IMR-90 (cell line): Measurements from ENCODE around the gene CHMP4A. TPM values are rescaled to one million over a fixed set of nuclear protein-coding genes. Genes with fewer than 3 reads are reported as not detected.
A peak's percentile ranks its signal among the peaks of the same experiment; 100 is the strongest.

Experiments
- ATAC-seq: fragments of 200-7000 bp; cut with Tn5 transposase; 2 replicates; pipeline ENCODE4 v1.9.1; 2020; ENCODE audit warnings: low read depth, mild to moderate bottlenecking, moderate library complexity
- BruUV-seq: library from RNA; stranded (reverse); fragments of 400-500 nt; replicated peaks from 2 replicates; lab custom pipeline; 2021; lab: Mats Ljungman, UMichigan
- CTCF ChIA-PET: fragments of 300-600 bp; formaldehyde crosslinking; extraction: SDS; loops from one replicate; lab custom pipeline; 2021; ENCODE audit warnings: antibody characterized with exemption; lab: Yijun Ruan, JAX
- POLR2A ChIA-PET: fragments of 300-600 bp; sonication (Branson Sonifier 250); formaldehyde crosslinking; loops from one replicate; lab custom pipeline; 2022; ENCODE audit warnings: antibody characterized with exemption; ENCODE audit not compliant: unreplicated experiment; lab: Charles Lee
- DNase-seq: peaks from one replicate; pipeline ENCODE4 v3.0.0; 2013
- H2AFZ ChIP-seq: replicated peaks from 2 replicates; pipeline ENCODE3; 2013; ENCODE audit warnings: low read length, mild to moderate bottlenecking; ENCODE audit not compliant: poor library complexity
- H2AK5ac ChIP-seq: 2 replicates; pipeline ENCODE4 v1.6.1; 2013; ENCODE audit warnings: low read depth, low read length, inconsistent platforms
- H2AK9ac ChIP-seq: replicated peaks from 2 replicates; pipeline ENCODE3; 2013; ENCODE audit warnings: mild to moderate bottlenecking, low read depth, low read length, moderate library complexity; ENCODE audit not compliant: poor library complexity
- H2BK120ac ChIP-seq: 2 replicates; pipeline ENCODE4 v1.6.1; 2013; ENCODE audit warnings: low read depth, low read length, inconsistent platforms
- H2BK15ac ChIP-seq: 3 replicates; pipeline ENCODE4 v1.6.1; 2013; ENCODE audit warnings: low read depth, low read length, inconsistent platforms
- H2BK20ac ChIP-seq: 2 replicates; pipeline ENCODE4 v1.6.1; 2013; ENCODE audit warnings: low read depth, mild to moderate bottlenecking, inconsistent platforms, low read length, moderate library complexity
- H2BK5ac ChIP-seq: 2 replicates; pipeline ENCODE4 v1.6.1; 2013; ENCODE audit warnings: mild to moderate bottlenecking, low read depth, low read length, inconsistent platforms; ENCODE audit not compliant: poor library complexity, severe bottlenecking
- H3K14ac ChIP-seq: replicated peaks from 2 replicates; pipeline ENCODE4 v1.6.1; 2013; ENCODE audit warnings: low read depth, low read length, inconsistent platforms
- H3K18ac ChIP-seq: 2 replicates; pipeline ENCODE4 v1.6.1; 2013; ENCODE audit warnings: low read depth, low read length, control low read depth
- H3K23ac ChIP-seq: 2 replicates; pipeline ENCODE4 v1.6.1; 2013; ENCODE audit warnings: low read depth, low read length, inconsistent platforms
- H3K27ac ChIP-seq: 2 replicates; pipeline ENCODE4 v1.5.1; 2013; ENCODE audit warnings: mild to moderate bottlenecking, control low read depth, low read length; ENCODE audit not compliant: insufficient read depth
- H3K27me3 ChIP-seq: 2 replicates; pipeline ENCODE4 v1.6.1; 2013; ENCODE audit warnings: low read length; ENCODE audit not compliant: control insufficient read depth, insufficient read depth
- H3K36me3 ChIP-seq: 2 replicates; pipeline ENCODE4 v1.6.1; 2013; ENCODE audit warnings: low read length, mixed read lengths; ENCODE audit not compliant: control insufficient read depth, insufficient read depth
- H3K4ac ChIP-seq: 2 replicates; pipeline ENCODE4 v1.6.1; 2013; ENCODE audit warnings: low read depth, low read length, inconsistent platforms
- H3K4me1 ChIP-seq: 2 replicates; pipeline ENCODE4 v1.6.1; 2013; ENCODE audit warnings: low read length, mixed read lengths; ENCODE audit not compliant: control insufficient read depth, insufficient read depth
- H3K4me2 ChIP-seq: 2 replicates; pipeline ENCODE4 v1.6.1; 2013; ENCODE audit warnings: low read depth, mild to moderate bottlenecking, control low read depth, low read length, moderate library complexity
- H3K4me3 ChIP-seq: 2 replicates; pipeline ENCODE4 v1.5.1; 2013; ENCODE audit warnings: low read depth, mild to moderate bottlenecking, control low read depth, low read length, moderate library complexity; ENCODE audit not compliant: insufficient read depth
- H3K56ac ChIP-seq: 2 replicates; pipeline ENCODE4 v1.6.1; 2013; ENCODE audit warnings: low read length, inconsistent platforms; ENCODE audit not compliant: insufficient read depth; ENCODE audit errors: extremely low read depth
- H3K79me1 ChIP-seq, 2 experiments: 2 replicates each; pipeline ENCODE4 v1.6.1; 2013; ENCODE audit warnings: low read length in 2 of 2, inconsistent platforms in 1 of 2, low read depth in 1 of 2
- H3K9ac ChIP-seq: 2 replicates; pipeline ENCODE4 v1.6.1; 2013; ENCODE audit warnings: low read depth, low read length, control low read depth
- H3K9me1 ChIP-seq: 2 replicates; pipeline ENCODE4 v1.6.1; 2013; ENCODE audit warnings: low read length, inconsistent platforms; ENCODE audit not compliant: insufficient read depth
- H3K9me3 ChIP-seq: 2 replicates; pipeline ENCODE4 v1.6.1; 2013; ENCODE audit warnings: low read length; ENCODE audit not compliant: control insufficient read depth, insufficient read depth
- H4K20me1 ChIP-seq: 2 replicates; pipeline ENCODE4 v1.6.1; 2013; ENCODE audit warnings: low read length, inconsistent platforms; ENCODE audit not compliant: insufficient read depth
- H4K5ac ChIP-seq: 2 replicates; pipeline ENCODE4 v1.6.1; 2013; ENCODE audit warnings: mild to moderate bottlenecking, low read depth, low read length, control low read depth
- H4K8ac ChIP-seq, 2 experiments: 2 replicates each; pipeline ENCODE4 v1.6.1; 2013; ENCODE audit warnings: low read depth in 2 of 2, low read length in 2 of 2, control low read depth in 1 of 2, inconsistent platforms in 1 of 2
- H4K91ac ChIP-seq: 2 replicates; pipeline ENCODE4 v1.6.1; 2013; ENCODE audit warnings: low read depth, low read length, inconsistent platforms; ENCODE audit not compliant: insufficient read depth
- BHLHE40 ChIP-seq: fragments of 150-350 bp; IDR thresholded peaks from 2 replicates; pipeline ENCODE4 v1.6.1; 2016; ENCODE audit warnings: mild to moderate bottlenecking, low read depth, low read length
- CEBPB ChIP-seq: IDR thresholded peaks from 2 replicates; pipeline ENCODE4 v1.6.1; 2012; ENCODE audit warnings: low read depth, low read length, improper control_type of control experiment
- CHD1 ChIP-seq: IDR thresholded peaks from 2 replicates; pipeline ENCODE4 v1.6.1; 2012; ENCODE audit warnings: low read depth, low read length, improper control_type of control experiment
- FOS ChIP-seq: fragments of 150-350 bp; IDR thresholded peaks from 2 replicates; pipeline ENCODE4 v1.6.1; 2016; ENCODE audit warnings: low read depth, low read length
- NFE2L2 ChIP-seq: fragments of 150-350 bp; IDR thresholded peaks from 2 replicates; pipeline ENCODE4 v1.6.1; 2016; ENCODE audit warnings: low read depth, mild to moderate bottlenecking, low read length
- POLR2A ChIP-seq: IDR thresholded peaks from 2 replicates; pipeline ENCODE4 v1.6.1; 2012; ENCODE audit warnings: mild to moderate bottlenecking, low read depth, low read length
- RCOR1 ChIP-seq: IDR thresholded peaks from 2 replicates; pipeline ENCODE4 v1.6.1; 2012; ENCODE audit warnings: mild to moderate bottlenecking, low read length, improper control_type of control experiment; ENCODE audit not compliant: insufficient replicate concordance
- RFX5 ChIP-seq: IDR thresholded peaks from 2 replicates; pipeline ENCODE4 v1.8.0; 2012; ENCODE audit warnings: low read depth, mild to moderate bottlenecking, low read length, moderate library complexity
- SMC3 ChIP-seq: fragments of 150-350 bp; IDR thresholded peaks from 2 replicates; pipeline ENCODE4 v1.6.1; 2016; ENCODE audit warnings: low read depth, mild to moderate bottlenecking, antibody characterized with exemption, low read length, moderate library complexity
- WGBS, 2 experiments: methylation state at CpG; one replicate each; pipeline versions ENCODE4 v1.1.5 to v1.1.7; 2013; ENCODE audit warnings: missing lambda C conversion rate in 2 of 2; ENCODE audit not compliant: insufficient read length in 1 of 2; ENCODE audit errors: extremely low coverage in 2 of 2; 5-methylcytosine and 5-hydroxymethylcytosine counted together
- dilution Hi-C: fragments of 300-500 bp; cut with HindIII; formaldehyde crosslinking; loops from one replicate; pipeline ENCODE4 v1.14.3; 2018; ENCODE audit warnings: low sequenced_read_pairs; ENCODE audit not compliant: unreplicated experiment
- in situ Hi-C: fragments of 300-500 bp; cut with MboI; formaldehyde crosslinking; loops from 3 replicates; pipeline ENCODE4 v1.14.3; 2019; ENCODE audit warnings: low sequenced_read_pairs, inconsistent platforms, mixed read lengths
- intact Hi-C: fragments of 100-400 bp; cut with micrococcal nuclease; formaldehyde crosslinking; loops from 2 replicates; pipeline ENCODE4 v1.10.0; 2022
- polyA plus RNA-seq, 3 experiments: library from polyadenylated mRNA; depleted of rRNA; stranded (reverse); fragments of >200 nt; gene quantifications; 2 replicates each; pipeline ENCODE4 v1.2.3, GENCODE V29; 2012; ENCODE audit warnings: low replicate concordance in 1 of 3
- total RNA-seq: library from RNA; depleted of rRNA; stranded (reverse); fragments of >200 nt; gene quantifications from 2 replicates; pipeline ENCODE4 v1.2.3, GENCODE V29; 2012
- TF ChIP-seq, protein P1 (sequence below): conservative IDR thresholded peaks from 2 replicates; pipeline ENCODE4 v1.5.1; 2012; ENCODE audit warnings: mild to moderate bottlenecking, low read depth, low read length, improper control_type of control experiment
- TF ChIP-seq, protein P2 (sequence below): fragments of 150-350 bp; IDR thresholded peaks from 2 replicates; pipeline ENCODE4 v1.6.1; 2017; ENCODE audit warnings: mild to moderate bottlenecking, antibody characterized with exemption, low read length, low read depth
- TF ChIP-seq, protein P3 (sequence below): fragments of 150-350 bp; IDR thresholded peaks from 2 replicates; pipeline ENCODE4 v1.6.1; 2016; ENCODE audit warnings: low read depth, mild to moderate bottlenecking, low read length, moderate library complexity, borderline replicate concordance

The CHMP4A gene
- total and polyA plus RNA-seq, 2 of the 4 experiments (the other 2 are of a cell fraction) = 22.0 to 63.8 TPM

DNA sequence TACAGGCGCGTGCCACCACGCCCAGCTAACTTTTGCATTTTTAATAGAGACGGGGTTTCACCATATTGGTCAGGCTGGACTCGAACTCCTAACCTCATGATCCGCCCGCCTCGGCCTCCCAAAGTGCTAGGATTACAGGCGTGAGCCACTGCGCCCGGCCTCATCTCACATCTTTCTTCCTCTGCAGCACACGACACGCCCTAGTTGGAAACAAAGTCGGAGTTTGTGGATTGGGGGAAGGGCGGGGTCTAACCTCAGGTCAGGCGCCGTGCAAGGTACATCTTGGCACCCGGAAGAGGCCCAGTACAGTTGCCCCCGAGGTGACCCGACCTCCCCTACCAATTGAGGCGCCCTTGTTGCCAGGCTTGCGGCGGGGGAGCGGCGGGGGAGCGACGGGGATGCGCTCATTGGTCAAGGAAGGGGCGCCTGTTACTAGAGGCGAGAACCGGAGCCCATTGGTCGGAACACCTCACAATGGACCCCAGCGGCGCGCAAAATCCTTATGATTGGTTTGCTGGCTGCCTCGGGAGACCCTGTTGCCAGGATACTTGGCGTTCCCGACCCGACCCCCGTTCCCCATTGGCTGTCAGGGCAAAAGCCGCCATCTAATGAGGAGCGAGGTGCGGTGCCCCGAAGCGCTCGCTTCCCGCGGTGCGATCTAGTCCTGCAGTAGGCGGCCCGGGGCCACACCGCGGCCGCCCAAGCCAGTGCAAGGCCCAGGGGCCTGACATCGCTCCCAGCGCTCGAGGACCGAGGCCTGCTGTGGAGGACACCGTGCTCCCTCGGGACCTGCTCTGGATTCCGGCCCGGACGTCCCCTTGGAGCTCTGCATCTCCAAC, 41.6 kb downstream of the CHMP4A start, which contains the start of gene REC8:
Gene REC8, plus strand, starts transcription at position 659 of the 839 bp plus-strand sequence. CDS start 473 bp downstream, outside the sequence.
- TF ChIP-seq CEBPB (no peak), POLR2A (no peak), SMC3 (no peak), CHD1 (no peak), FOS (no peak), RCOR1 (no peak), RFX5 (no peak), BHLHE40 (no peak), NFE2L2 (no peak)
- TF ChIP-seq, protein P1, sequence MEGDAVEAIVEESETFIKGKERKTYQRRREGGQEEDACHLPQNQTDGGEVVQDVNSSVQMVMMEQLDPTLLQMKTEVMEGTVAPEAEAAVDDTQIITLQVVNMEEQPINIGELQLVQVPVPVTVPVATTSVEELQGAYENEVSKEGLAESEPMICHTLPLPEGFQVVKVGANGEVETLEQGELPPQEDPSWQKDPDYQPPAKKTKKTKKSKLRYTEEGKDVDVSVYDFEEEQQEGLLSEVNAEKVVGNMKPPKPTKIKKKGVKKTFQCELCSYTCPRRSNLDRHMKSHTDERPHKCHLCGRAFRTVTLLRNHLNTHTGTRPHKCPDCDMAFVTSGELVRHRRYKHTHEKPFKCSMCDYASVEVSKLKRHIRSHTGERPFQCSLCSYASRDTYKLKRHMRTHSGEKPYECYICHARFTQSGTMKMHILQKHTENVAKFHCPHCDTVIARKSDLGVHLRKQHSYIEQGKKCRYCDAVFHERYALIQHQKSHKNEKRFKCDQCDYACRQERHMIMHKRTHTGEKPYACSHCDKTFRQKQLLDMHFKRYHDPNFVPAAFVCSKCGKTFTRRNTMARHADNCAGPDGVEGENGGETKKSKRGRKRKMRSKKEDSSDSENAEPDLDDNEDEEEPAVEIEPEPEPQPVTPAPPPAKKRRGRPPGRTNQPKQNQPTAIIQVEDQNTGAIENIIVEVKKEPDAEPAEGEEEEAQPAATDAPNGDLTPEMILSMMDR = no peak
- TF ChIP-seq, protein P2, sequence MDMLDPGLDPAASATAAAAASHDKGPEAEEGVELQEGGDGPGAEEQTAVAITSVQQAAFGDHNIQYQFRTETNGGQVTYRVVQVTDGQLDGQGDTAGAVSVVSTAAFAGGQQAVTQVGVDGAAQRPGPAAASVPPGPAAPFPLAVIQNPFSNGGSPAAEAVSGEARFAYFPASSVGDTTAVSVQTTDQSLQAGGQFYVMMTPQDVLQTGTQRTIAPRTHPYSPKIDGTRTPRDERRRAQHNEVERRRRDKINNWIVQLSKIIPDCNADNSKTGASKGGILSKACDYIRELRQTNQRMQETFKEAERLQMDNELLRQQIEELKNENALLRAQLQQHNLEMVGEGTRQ = no peak
- TF ChIP-seq, protein P3, sequence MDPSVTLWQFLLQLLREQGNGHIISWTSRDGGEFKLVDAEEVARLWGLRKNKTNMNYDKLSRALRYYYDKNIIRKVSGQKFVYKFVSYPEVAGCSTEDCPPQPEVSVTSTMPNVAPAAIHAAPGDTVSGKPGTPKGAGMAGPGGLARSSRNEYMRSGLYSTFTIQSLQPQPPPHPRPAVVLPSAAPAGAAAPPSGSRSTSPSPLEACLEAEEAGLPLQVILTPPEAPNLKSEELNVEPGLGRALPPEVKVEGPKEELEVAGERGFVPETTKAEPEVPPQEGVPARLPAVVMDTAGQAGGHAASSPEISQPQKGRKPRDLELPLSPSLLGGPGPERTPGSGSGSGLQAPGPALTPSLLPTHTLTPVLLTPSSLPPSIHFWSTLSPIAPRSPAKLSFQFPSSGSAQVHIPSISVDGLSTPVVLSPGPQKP = no peak
- no peak for ATAC-seq
- in situ Hi-C loops = no loop called here
- no peak within 1 kb of the TSS for H3K23ac ChIP-seq
- H3K9me1 ChIP-seq = 0 out of 2 replicates have a peak, but pooled peaks cover 3% of the 10 kb centered on the region
- WGBS, 2 experiments = 31% methylated on average over 35 of the region's 63 CpGs; no CpG with 5 or more reads in 1 of the 2 experiments
- no peak within 1 kb of the TSS for H3K4me2 ChIP-seq
- ChIA-PET CTCF (interaction anchor here (0.7 kb wide), 1 partner anchor 10 kb away, joined by 3 read pairs; the partner anchor contains the start of gene IRF9), POLR2A (no interaction called here)
- no peak within 1 kb of the TSS for H3K4ac ChIP-seq
- H2AFZ ChIP-seq = peak within 1 kb of the TSS; percentile 61
- H2BK5ac ChIP-seq = no peak within 1 kb of the TSS
- no peak within 1 kb of the TSS for H4K91ac ChIP-seq
- H3K9me3 ChIP-seq = no peaks in the 10 kb centered on the region
- H2BK20ac ChIP-seq = no peak within 1 kb of the TSS
- H4K20me1 ChIP-seq = no peaks in the 10 kb centered on the region
- no TSS peak for BruUV-seq
- no peak for DNase-seq
- H4K5ac ChIP-seq = no peak within 1 kb of the TSS
- H3K79me1 ChIP-seq = no peaks in the 10 kb centered on the region
- dilution Hi-C loops = no loop called here
- peak within 1 kb of the TSS; percentile 57 for H2AK9ac ChIP-seq
- H2BK120ac ChIP-seq = no peak within 1 kb of the TSS
- H2BK15ac ChIP-seq = no peak within 1 kb of the TSS
- H3K36me3 ChIP-seq = peaks cover 29% of the 10 kb centered on the region
- intact Hi-C loops = no loop called here
- 0 out of 4 replicates have a peak within 1 kb of the TSS, but pooled peaks of 1 of the 2 experiments have one; percentile 14 for H4K8ac ChIP-seq
- H3K4me3 ChIP-seq = no peak within 1 kb of the TSS
- no peak within 1 kb of the TSS for H3K14ac ChIP-seq
- no peak within 1 kb of the TSS for H2AK5ac ChIP-seq
- H3K9ac ChIP-seq = no peak within 1 kb of the TSS
- H3K4me1 ChIP-seq = no peaks in the 10 kb centered on the region
- no peak within 1 kb of the TSS for H3K18ac ChIP-seq
- no peak within 1 kb of the TSS for H3K56ac ChIP-seq
- no peaks in the 10 kb centered on the region for H3K27me3 ChIP-seq
- H3K27ac ChIP-seq = no peak within 1 kb of the TSS
